Measurements from ENCODE around the gene SLC4A1AP. TPM values are rescaled to one million over a fixed set of nuclear protein-coding genes. Genes with fewer than 3 reads are reported as not detected.

The SLC4A1AP gene
- total and polyA plus RNA-seq, 4 experiments from 2014 or later = 24.4 to 32.1 (median 26.5) TPM

GRCh38 chr2:27651056-27651455 lies 12.6 kb upstream of the SLC4A1AP start:
- Histone ChIP-seq H3K4me3 (ENCODE audit: low read length in 2 of 2) (no peak overlapping the region), H3K9me3 (ENCODE audit: control insufficient read depth in 1 of 2, low read length in 2 of 2) (no peaks in the 10 kb centered on the region), H3K27ac (ENCODE audit: low read depth, low read length) (no peak overlapping the region), H3K27me3 (ENCODE audit: insufficient read depth, low read length) (no peaks in the 10 kb centered on the region), H3K4me1 (ENCODE audit: insufficient read depth, low read length) (no peaks in the 10 kb centered on the region), H3K36me3 (ENCODE audit: insufficient read depth, low read length) (peaks cover 71% of the 10 kb centered on the region)
- Mint-ChIP-seq H3K36me3 (peaks cover 39 to 80% of the 10 kb centered on the region in 2 donors), H3K27ac (no peak overlapping the region), H3K9me3 (peaks cover 0 to 1% (median 0%) of the 10 kb centered on the region in 8 donors), H3K4me1 (peaks cover 0 to 6% (median 3%) of the 10 kb centered on the region in 4 donors), H3K27me3 (no peaks in the 10 kb centered on the region), H3K4me3 (no peak overlapping the region)
- POLR2A ChIA-PET (ENCODE audit: partially characterized antibody) = interaction anchor here (1.0 kb wide), 2 partner anchors 12 to 34 kb away, joined by 4 to 5 read pairs; partner anchors contain the start of genes SLC4A1AP and SUPT7L
- intact Hi-C loops (cut with micrococcal nuclease) = no loop called here
- CTCF ChIA-PET (ENCODE audit: partially characterized antibody) = no interaction called here
- DNase-seq = no peak

DNA sequence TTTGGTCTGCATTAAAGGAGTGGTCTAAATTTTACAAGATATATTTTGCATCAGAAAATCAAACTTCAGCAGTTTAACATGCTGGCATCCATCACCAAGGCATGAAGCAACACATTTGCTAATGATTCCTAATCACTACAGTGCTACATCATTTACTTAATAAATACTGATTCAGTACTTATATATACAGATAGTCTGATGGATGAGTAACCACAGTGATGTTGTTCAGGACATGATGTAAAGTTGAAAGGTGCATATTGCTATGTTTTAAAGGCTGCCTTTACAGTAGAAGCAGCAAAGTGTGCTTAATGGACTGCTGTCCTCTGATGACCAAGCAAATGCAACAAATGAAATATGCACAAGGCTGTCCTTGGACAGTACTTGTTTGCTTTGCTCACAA lies 11.3 kb upstream of the SLC4A1AP start:
- POLR2A ChIA-PET (ENCODE audit: partially characterized antibody) = no interaction called here
- Mint-ChIP-seq H3K36me3 (peaks cover 45 to 80% of the 10 kb centered on the region in 2 donors), H3K27ac (peak overlapping the region in 1 of 7 donors; percentile 81)

GRCh38 chr2:27652790-27653189 lies 10.9 kb upstream of the SLC4A1AP start:
- POLR2A ChIA-PET (ENCODE audit: partially characterized antibody) = no interaction called here
- intact Hi-C loops (cut with micrococcal nuclease) = no loop called here
- Histone ChIP-seq H3K4me3 (ENCODE audit: low read length in 2 of 2) (no peak overlapping the region), H3K4me1 (ENCODE audit: insufficient read depth, low read length) (no peaks in the 10 kb centered on the region), H3K27ac (ENCODE audit: low read depth, low read length) (no peak overlapping the region), H3K27me3 (ENCODE audit: insufficient read depth, low read length) (no peaks in the 10 kb centered on the region), H3K36me3 (ENCODE audit: insufficient read depth, low read length) (peaks cover 73% of the 10 kb centered on the region), H3K9me3 (ENCODE audit: control insufficient read depth in 1 of 2, low read length in 2 of 2) (no peaks in the 10 kb centered on the region)
- peaks cover 41 to 79% of the 10 kb centered on the region in 2 donors for H3K36me3 Mint-ChIP-seq
- no peaks in the 10 kb centered on the region for H3K27me3 Mint-ChIP-seq
- no peaks in the 10 kb centered on the region for H3K9me3 Mint-ChIP-seq
- CTCF ChIA-PET (ENCODE audit: partially characterized antibody) = interaction anchor here (3.3 kb wide), 1 partner anchor 30 kb away, joined by 9 read pairs; no protein-coding TSS in a partner anchor
- DNase-seq = no peak
- H3K4me1 Mint-ChIP-seq = peaks cover 0 to 6% (median 3%) of the 10 kb centered on the region in 4 donors
- peak overlapping the region in 1 of 7 donors; percentile 81 for H3K27ac Mint-ChIP-seq
- no peak overlapping the region for H3K4me3 Mint-ChIP-seq

More for the DNA sequence above, 11.3 kb upstream of the SLC4A1AP start:
- Mint-ChIP-seq H3K4me1 (peaks cover 0 to 6% (median 3%) of the 10 kb centered on the region in 4 donors), H3K27me3 (no peaks in the 10 kb centered on the region), H3K4me3 (no peak overlapping the region), H3K9me3 (no peaks in the 10 kb centered on the region)
- CTCF ChIA-PET (ENCODE audit: partially characterized antibody) = interaction anchor here (3.3 kb wide), 1 partner anchor 31 kb away, joined by 9 read pairs; no protein-coding TSS in a partner anchor
- Histone ChIP-seq H3K27ac (ENCODE audit: low read depth, low read length) (no peak overlapping the region), H3K4me3 (ENCODE audit: low read length in 2 of 2) (no peak overlapping the region), H3K36me3 (ENCODE audit: insufficient read depth, low read length) (peaks cover 74% of the 10 kb centered on the region), H3K4me1 (ENCODE audit: insufficient read depth, low read length) (no peaks in the 10 kb centered on the region), H3K9me3 (ENCODE audit: control insufficient read depth in 1 of 2, low read length in 2 of 2) (no peaks in the 10 kb centered on the region), H3K27me3 (ENCODE audit: insufficient read depth, low read length) (no peaks in the 10 kb centered on the region)
- intact Hi-C loops (cut with micrococcal nuclease) = no loop called here
- no peak for DNase-seq

GRCh38 chr2:27653397-27653796 lies 10.3 kb upstream of the SLC4A1AP start:
- POLR2A ChIA-PET (ENCODE audit: partially characterized antibody) = no interaction called here
- no peak overlapping the region for H3K27ac ChIP-seq (ENCODE audit: low read depth, low read length)
- no peaks in the 10 kb centered on the region for H3K27me3 Mint-ChIP-seq
- CTCF ChIA-PET (ENCODE audit: partially characterized antibody) = interaction anchor here (3.3 kb wide), 1 partner anchor 30 kb away, joined by 9 read pairs; no protein-coding TSS in a partner anchor
- intact Hi-C loops (cut with micrococcal nuclease) = no loop called here
- peaks cover 67% of the 10 kb centered on the region for H3K36me3 ChIP-seq (ENCODE audit: insufficient read depth, low read length)
- no peaks in the 10 kb centered on the region for H3K9me3 Mint-ChIP-seq
- H3K4me1 ChIP-seq (ENCODE audit: insufficient read depth, low read length) = no peaks in the 10 kb centered on the region
- H3K4me3 ChIP-seq (ENCODE audit: low read length in 2 of 2) = no peak overlapping the region
- H3K27me3 ChIP-seq (ENCODE audit: insufficient read depth, low read length) = no peaks in the 10 kb centered on the region
- H3K4me1 Mint-ChIP-seq = peaks cover 0 to 6% (median 3%) of the 10 kb centered on the region in 4 donors
- H3K9me3 ChIP-seq (ENCODE audit: control insufficient read depth in 1 of 2, low read length in 2 of 2) = no peaks in the 10 kb centered on the region
- DNase-seq = no peak
- no peak overlapping the region for H3K4me3 Mint-ChIP-seq
- peak overlapping the region in 3 of 7 donors; percentile 10 to 83 (median 22) for H3K27ac Mint-ChIP-seq
- H3K36me3 Mint-ChIP-seq = peaks cover 38 to 77% of the 10 kb centered on the region in 2 donors

DNA sequence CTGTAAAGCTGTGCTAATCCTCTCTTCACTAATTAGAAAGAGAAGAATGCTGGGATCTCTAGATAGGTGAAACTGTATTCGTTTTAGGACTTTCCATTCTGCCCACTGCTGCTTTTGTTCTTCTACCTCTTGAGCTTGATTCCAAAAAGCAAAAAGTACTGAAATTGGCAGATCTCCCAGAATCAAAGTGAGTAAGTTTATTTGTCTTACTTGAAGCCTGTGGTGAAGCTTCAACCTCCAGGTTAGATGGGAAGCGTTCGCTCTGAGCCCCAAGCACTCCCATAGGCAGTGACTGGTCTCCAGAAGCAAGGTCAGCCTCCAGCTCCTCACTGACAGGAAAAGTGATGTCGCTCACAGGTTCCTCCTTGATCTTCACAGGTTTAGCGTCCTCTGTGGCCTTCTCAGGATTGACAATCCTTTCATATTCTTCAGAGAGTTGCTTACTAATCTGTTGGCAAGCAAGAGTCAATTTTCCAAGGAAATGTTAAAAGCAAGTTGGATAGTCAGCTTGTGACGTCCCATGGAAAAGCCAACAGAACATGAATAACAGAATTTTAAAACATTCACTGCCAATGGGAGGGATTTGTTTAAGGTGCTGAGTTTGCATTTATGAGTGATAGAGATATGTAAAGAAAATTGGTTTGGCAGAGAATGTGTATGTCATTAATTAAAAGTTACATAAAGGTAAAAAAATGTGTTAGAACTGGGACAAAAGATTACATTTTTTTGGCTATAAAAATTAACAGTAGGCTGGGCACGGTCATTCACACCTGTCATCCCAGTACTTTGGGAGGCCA lies 8.3 kb upstream of the SLC4A1AP start:
- no peaks in the 10 kb centered on the region for H3K27me3 Mint-ChIP-seq
- peaks cover 8 to 14% (median 11%) of the 10 kb centered on the region in 4 donors for H3K4me1 Mint-ChIP-seq
- Histone ChIP-seq H3K9me3 (ENCODE audit: control insufficient read depth in 1 of 2, low read length in 2 of 2) (no peaks in the 10 kb centered on the region), H3K27me3 (ENCODE audit: insufficient read depth, low read length) (no peaks in the 10 kb centered on the region), H3K27ac (ENCODE audit: low read depth, low read length) (no peak overlapping the region), H3K36me3 (ENCODE audit: insufficient read depth, low read length) (peaks cover 52% of the 10 kb centered on the region), H3K4me3 (ENCODE audit: low read length in 2 of 2) (no peak overlapping the region), H3K4me1 (ENCODE audit: insufficient read depth, low read length) (no peaks in the 10 kb centered on the region)
- ChIA-PET POLR2A (ENCODE audit: partially characterized antibody) (interaction anchor here (0.6 to 1.5 kb wide), 2 partner anchors 9 to 13 kb away, joined by 3 to 5 read pairs; no protein-coding TSS in a partner anchor), CTCF (ENCODE audit: partially characterized antibody) (interaction anchor here (1.3 to 3.3 kb wide), 2 partner anchors 28 kb away, joined by 5 to 9 read pairs; no protein-coding TSS in a partner anchor)
- peaks cover 38 to 74% of the 10 kb centered on the region in 2 donors for H3K36me3 Mint-ChIP-seq
- intact Hi-C loops (cut with micrococcal nuclease) = no loop called here
- no peaks in the 10 kb centered on the region for H3K9me3 Mint-ChIP-seq
- H3K27ac Mint-ChIP-seq = peak overlapping the region in 2 of 7 donors; percentile 35 to 60
- no peak for DNase-seq
- no peak overlapping the region for H3K4me3 Mint-ChIP-seq

DNA sequence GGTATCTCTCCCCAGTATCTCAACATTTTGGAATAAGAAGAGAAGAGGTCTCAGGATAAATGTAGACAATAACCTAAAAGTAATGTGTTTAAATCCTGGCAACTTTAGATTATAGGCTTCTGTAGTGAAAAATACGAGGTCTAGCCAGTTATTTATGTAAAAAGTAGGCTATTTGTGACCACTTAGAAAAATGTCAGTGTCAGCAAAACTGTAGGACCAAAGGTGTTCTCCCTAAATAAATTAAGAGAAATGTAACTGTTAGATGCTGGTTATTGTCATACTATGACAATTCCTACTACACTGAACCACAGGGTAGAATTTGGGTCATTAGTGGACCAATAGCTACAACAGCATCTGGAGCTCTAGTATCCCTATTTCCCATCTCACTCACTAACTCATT lies 2.3 kb upstream of the SLC4A1AP start:
- Histone ChIP-seq H3K4me1 (ENCODE audit: insufficient read depth, low read length) (peaks cover 31% of the 10 kb centered on the region), H3K4me3 (ENCODE audit: low read length in 2 of 2) (no peak overlapping the region), H3K9me3 (ENCODE audit: control insufficient read depth in 1 of 2, low read length in 2 of 2) (no peaks in the 10 kb centered on the region), H3K27ac (ENCODE audit: low read depth, low read length) (no peak overlapping the region), H3K27me3 (ENCODE audit: insufficient read depth, low read length) (no peaks in the 10 kb centered on the region), H3K36me3 (ENCODE audit: insufficient read depth, low read length) (peaks cover 27% of the 10 kb centered on the region)
- H3K27me3 Mint-ChIP-seq = no peaks in the 10 kb centered on the region
- peak overlapping the region in 3 of 7 donors; percentile 23 to 87 (median 81) for H3K27ac Mint-ChIP-seq
- peak overlapping the region in 7 of 8 donors; percentile 19 to 100 (median 99) for H3K4me3 Mint-ChIP-seq
- ChIA-PET CTCF (ENCODE audit: partially characterized antibody) (no interaction called here), POLR2A (ENCODE audit: partially characterized antibody) (no interaction called here)
- peaks cover 34 to 59% of the 10 kb centered on the region in 2 donors for H3K36me3 Mint-ChIP-seq
- DNase-seq = no peak
- intact Hi-C loops (cut with micrococcal nuclease) = no loop called here
- no peaks in the 10 kb centered on the region for H3K9me3 Mint-ChIP-seq
- peaks cover 31 to 55% (median 49%) of the 10 kb centered on the region in 4 donors for H3K4me1 Mint-ChIP-seq

- H3K27me3 Mint-ChIP-seq = no peaks in the 10 kb centered on the region
- POLR2A ChIA-PET (ENCODE audit: partially characterized antibody) = interaction anchor here (0.6 to 3.0 kb wide), 11 partner anchors 9 to 1316 kb away, joined by 3 to 16 read pairs (median 3); partner anchors contain the start of genes CCDC121, GPN1, GTF3C2 and PPM1G
- peak overlapping the region; percentile 99 for H3K4me3 ChIP-seq (ENCODE audit: low read length in 2 of 2)
- H3K9me3 ChIP-seq (ENCODE audit: control insufficient read depth in 1 of 2, low read length in 2 of 2) = no peaks in the 10 kb centered on the region
- no peaks in the 10 kb centered on the region for H3K9me3 Mint-ChIP-seq
- peak overlapping the region; percentile 99 for H3K27ac ChIP-seq (ENCODE audit: low read depth, low read length)
- intact Hi-C loops (cut with micrococcal nuclease) = no loop called here
- peak overlapping the region; percentile 98 to 100 (median 99) for H3K27ac Mint-ChIP-seq
- peaks cover 43 to 61% of the 10 kb centered on the region in 2 donors for H3K36me3 Mint-ChIP-seq
- peaks cover 30 to 63% (median 48%) of the 10 kb centered on the region in 4 donors for H3K4me1 Mint-ChIP-seq
- CTCF ChIA-PET (ENCODE audit: partially characterized antibody) = interaction anchor here (1.1 to 1.9 kb wide), 2 partner anchors 19 to 30 kb away, joined by 4 to 12 read pairs; no protein-coding TSS in a partner anchor
- H3K36me3 ChIP-seq (ENCODE audit: insufficient read depth, low read length) = peaks cover 24% of the 10 kb centered on the region
- peaks cover 31% of the 10 kb centered on the region for H3K4me1 ChIP-seq (ENCODE audit: insufficient read depth, low read length)
- DNase-seq = no peak
- peak overlapping the region; percentile 96 to 100 (median 100) for H3K4me3 Mint-ChIP-seq
- no peaks in the 10 kb centered on the region for H3K27me3 ChIP-seq (ENCODE audit: insufficient read depth, low read length)
Observed at GRCh38 chr2:27664154-27664574, 475 bp downstream of the SLC4A1AP start.

All from CD4-positive, alpha-beta memory T cell (primary cell).